GM12878 (cell line): Measurements from ENCODE around the gene TNFSF9.

ENCODE experiments used
- CBFB ChIP-seq: IDR thresholded peaks from 2 replicates; pipeline ENCODE4 v1.6.1; 2016; ENCODE audit warnings: antibody characterized with exemption, low read depth
- CHD2 ChIP-seq: IDR thresholded peaks from 2 replicates; pipeline ENCODE4 v1.6.1; 2011; ENCODE audit warnings: low read depth, low read length, improper control_type of control experiment, borderline replicate concordance
- E2F8 ChIP-seq: fragments of 450-650 bp; IDR thresholded peaks from 2 replicates; pipeline ENCODE4 v1.6.1; 2018; ENCODE audit warnings: mild to moderate bottlenecking, low read depth, moderate library complexity; ENCODE audit not compliant: partially characterized antibody
- EP300 ChIP-seq, 2 experiments: fragments of 150-350 bp in 1 of 2; IDR thresholded peaks; 2 replicates each; pipeline ENCODE4 v1.6.1; 2011 to 2012; ENCODE audit warnings: low read depth in 2 of 2, low read length in 2 of 2, borderline replicate concordance in 1 of 2, improper control_type of control experiment in 1 of 2, inconsistent platforms in 1 of 2; ENCODE audit not compliant: control insufficient read depth in 1 of 2
- NR2C2 ChIP-seq: IDR thresholded peaks from 2 replicates; pipeline ENCODE4 v1.6.1; 2011; ENCODE audit warnings: borderline replicate concordance, low read depth; ENCODE audit not compliant: control insufficient read depth, insufficient read length
- POLR2A ChIP-seq: IDR thresholded peaks from 2 replicates; pipeline ENCODE4 v1.6.1; 2011; ENCODE audit warnings: low read depth, mild to moderate bottlenecking, low read length
- SREBF2 ChIP-seq: IDR thresholded peaks from 2 replicates; pipeline ENCODE4 v1.6.1; 2012; ENCODE audit warnings: mild to moderate bottlenecking, low read length
- ZNF24 ChIP-seq: fragments of 450-650 bp; IDR thresholded peaks from 2 replicates; pipeline ENCODE4 v1.6.1; 2017; ENCODE audit warnings: antibody characterized with exemption, mild to moderate bottlenecking

- no peak for TF ChIP-seq CBFB
- TF ChIP-seq POLR2A: no peak
- TF ChIP-seq EP300 (IDR thresholded peaks at IDR 0.05; ENCODE audit: borderline replicate concordance in 1 of 2, control insufficient read depth in 1 of 2, low read depth in 2 of 2, low read length in 2 of 2): no peak
- no peak for TF ChIP-seq NR2C2
- TF ChIP-seq CHD2: no peak
- no peak for TF ChIP-seq E2F8
- TF ChIP-seq ZNF24: no peak
- no peak for TF ChIP-seq SREBF2
Observed at GRCh38 chr19:6514089-6514488, 16.7 kb upstream of the TNFSF9 start.
